Pancreas (tissue), 10 donors: Measurements from ENCODE around the gene PCDHGA5. TPM values are rescaled to one million over a fixed set of nuclear protein-coding genes. Genes with fewer than 3 reads are reported as not detected.
"Not testable (repeated sequence)": the region's sequence is repeated elsewhere in the genome, so short reads cannot be mapped to it uniquely, and the experiment has no call there.

Experiments used
- ATAC-seq, 4 donors: fragments of 200-7000 bp; cut with Tn5 transposase; one replicate each; pipeline versions ENCODE4 v1.8.0 to v1.9.1; 2020; ENCODE audit warnings: mild to moderate bottlenecking in 4 of 4, moderate library complexity in 4 of 4
- DNase-seq, 6 donors: peaks; one replicate each; pipeline ENCODE4 v3.0.0-alpha.2; 2020
- FAIRE-seq: peaks from 2 replicates; lab custom pipeline; 2012; peaks lifted over from hg19 to GRCh38; lab: Jason Lieb, UNC
- H3K27ac ChIP-seq, 4 donors: fragments of 200-600 bp; sonication (generic); 1 replicate in 3 of 4; 2 replicates in 1 of 4; pipeline versions ENCODE4 v1.5.0 to v1.8.0; 2020
- H3K27me3 ChIP-seq, 4 donors: fragments of 200-600 bp; one replicate each; pipeline ENCODE4 v1.8.0; 2021
- H3K36me3 ChIP-seq, 3 donors: fragments of 200-600 bp; sonication (generic) in 1 of 3; one replicate each; pipeline versions ENCODE4 v1.5.0 to v1.8.0; 2020 to 2021
- H3K4me1 ChIP-seq, 3 donors: fragments of 200-600 bp; one replicate each; pipeline ENCODE4 v1.8.0; 2021
- H3K4me3 ChIP-seq, 4 donors: fragments of 200-600 bp; sonication (generic) in 2 of 4; one replicate each; pipeline versions ENCODE4 v1.5.0 to v1.8.0; 2020 to 2021
- H3K9me3 ChIP-seq, 4 donors: fragments of 200-600 bp; one replicate each; pipeline ENCODE4 v1.8.0; 2021
- CTCF ChIP-seq, 4 donors: fragments of 200-600 bp; sonication (generic) in 3 of 4; IDR thresholded peaks; one replicate each; pipeline versions ENCODE4 v1.5.0 to v1.8.0; 2021; ENCODE audit warnings: antibody characterized with exemption in 4 of 4
- WGBS, 2 donors: extraction: QIAGEN DNeasy Blood & Tissue Kit; methylation state at CpG; one replicate each; pipeline ENCODE4 v1.1.7; 2013; 5-methylcytosine and 5-hydroxymethylcytosine counted together
- intact Hi-C, 3 donors: fragments of 100-400 bp; cut with DNase I; formaldehyde crosslinking; loops; one replicate each; pipeline versions ENCODE4 v1.11.1 to v1.14.2; 2022
- polyA plus RNA-seq, 2 donors: library from polyadenylated mRNA; stranded (reverse); fragments of 200-250 nt; gene quantifications; one replicate each; pipeline ENCODE4 v1.2.3, GENCODE V29; 2013
- total RNA-seq, 6 donors: library from RNA; stranded (reverse); fragmentation: NEBNext Ultra II Directional in 4 of 6; extraction: Animal tissue kit (Norgen Biotek cat#: 25700) in 4 of 6; gene quantifications; one replicate each; pipeline versions ENCODE4 v1.2.1 to v1.2.4, GENCODE V29; 2021 to 2023
- donor health status: healthy with polysubstance abuse.
- donor health status: DM: no; HTN: no; CAD: no; lungs with moderate emphysema.
- donor health status: DM: no; HTN: no; CAD: no.
- donor health status: control.
- donor health status: control.
- donor health status: Bipolar disorder and iron deficiency.
- donor health status: DM: yes; HTN: yes; CAD: no.
- donor health status: DM: no; HTN: no; CAD: no.
- donor health status: DM: no; HTN: no; CAD: no.
- donor health status: DM: yes; HTN: yes; CAD: no.

Gene PCDHGA5
- total and polyA plus RNA-seq, 8 donors = 0.40 to 2.1 (median 1.5) TPM

GRCh38 chr5:141413540-141414069, 49.6 kb downstream of the PCDHGA5 start:
- no peak overlapping the region for H3K27ac ChIP-seq
- no peak for DNase-seq
- ATAC-seq = peak in 1 of 4 donors; percentile 32
- no peaks in the 10 kb centered on the region for H3K4me1 ChIP-seq
- intact Hi-C loops = loop anchor here in 1 of 3 donors (10.0 kb wide), 1 partner anchor 111 kb away; no protein-coding TSS in a partner anchor
- no peaks in the 10 kb centered on the region for H3K36me3 ChIP-seq
- H3K4me3 ChIP-seq = peak overlapping the region in 1 of 4 donors; percentile 18
- H3K9me3 ChIP-seq = peaks cover 0 to 27% (median 5%) of the 10 kb centered on the region in 4 donors
- 15 to 17% methylated on average over 25 of the region's 25 CpGs for WGBS, 2 donors
- no peak for TF ChIP-seq CTCF (IDR thresholded peaks at IDR 0.05)
- FAIRE-seq = no peak
- no peaks in the 10 kb centered on the region for H3K27me3 ChIP-seq

GRCh38 chr5:141414548-141415274, 50.7 kb downstream of the PCDHGA5 start:
- ATAC-seq, H3K36me3 ChIP-seq, H3K27me3 ChIP-seq, H3K4me1 ChIP-seq, H3K27ac ChIP-seq, DNase-seq, H3K4me3 ChIP-seq, FAIRE-seq: not testable (repeated sequence)
- intact Hi-C loops = loop anchor here in 1 of 3 donors (10.0 kb wide), 1 partner anchor 110 kb away; no protein-coding TSS in a partner anchor
- H3K9me3 ChIP-seq = peaks cover 0 to 38% (median 5%) of the 10 kb centered on the region in 4 donors
- 20 to 21% methylated on average over 29 to 46 of the region's 46 CpGs for WGBS, 2 donors

GRCh38 chr5:141415275-141415618, 51.3 kb downstream of the PCDHGA5 start:
- not testable (repeated sequence) for ATAC-seq, FAIRE-seq, DNase-seq, H3K36me3 ChIP-seq, H3K27ac ChIP-seq, H3K27me3 ChIP-seq, H3K4me1 ChIP-seq, H3K4me3 ChIP-seq
- intact Hi-C loops = loop anchor here in 1 of 3 donors (10.0 kb wide), 1 partner anchor 110 kb away; no protein-coding TSS in a partner anchor
- H3K9me3 ChIP-seq = peaks cover 0 to 41% (median 6%) of the 10 kb centered on the region in 4 donors
- WGBS, 2 donors = 17 to 20% methylated on average over 24 of the region's 24 CpGs

Other genes starting within 250 kb of the PCDHGA5 start
Only the 30 nearest of the 36 such genes appear.
- 1 to 10 TPM in 1 of 6 donors, under 1 TPM in 5; 0.35 to 1.1 (median 0.51) TPM for gene PCDHB9, start 177.0 kb upstream of the PCDHGA5 start, total RNA-seq
- 1 to 10 TPM in 1 of 2 donors, under 1 TPM in 1; 0.76 to 1.2 TPM for gene PCDHB9, start 177.0 kb upstream of the PCDHGA5 start, polyA plus RNA-seq
- 1 to 10 TPM in 1 of 6 donors, under 1 TPM in 5; 0.49 to 1.5 (median 0.63) TPM for gene PCDHB10, start 171.8 kb upstream of the PCDHGA5 start, total RNA-seq
- 1 to 10 TPM in 1 of 2 donors, under 1 TPM in 1; 0.30 to 1.4 TPM for gene PCDHB10, start 171.8 kb upstream of the PCDHGA5 start, polyA plus RNA-seq
- gene PCDHB11, start 164.5 kb upstream of the PCDHGA5 start, total RNA-seq = 1 to 10 TPM; 2.1 to 9.0 (median 4.9) TPM
- 1 to 10 TPM in 1 of 2 donors, under 1 TPM in 1; 0.72 to 2.3 TPM for gene PCDHB11, start 164.5 kb upstream of the PCDHGA5 start, polyA plus RNA-seq
- 1 to 10 TPM; 1.3 to 2.5 (median 1.5) TPM for gene PCDHB12, start 155.4 kb upstream of the PCDHGA5 start, total RNA-seq
- gene PCDHB12, start 155.4 kb upstream of the PCDHGA5 start, polyA plus RNA-seq = 1 to 10 TPM in 1 of 2 donors, under 1 TPM in 1; 0.46 to 1.3 TPM
- gene PCDHB13, start 150.2 kb upstream of the PCDHGA5 start, total RNA-seq = 1 to 10 TPM; 2.4 to 3.3 (median 3.0) TPM
- 1 to 10 TPM; 1.2 to 1.9 TPM for gene PCDHB13, start 150.2 kb upstream of the PCDHGA5 start, polyA plus RNA-seq
- 1 to 10 TPM; 1.9 to 2.7 (median 2.1) TPM for gene PCDHB14, start 140.8 kb upstream of the PCDHGA5 start, total RNA-seq
- gene PCDHB14, start 140.8 kb upstream of the PCDHGA5 start, polyA plus RNA-seq = 1 to 10 TPM; 2.8 to 2.9 TPM
- gene PCDHB15, start 118.8 kb upstream of the PCDHGA5 start, total RNA-seq = 1 to 10 TPM; 1.7 to 2.6 (median 2.4) TPM
- gene PCDHB15, start 118.8 kb upstream of the PCDHGA5 start, polyA plus RNA-seq = 1 to 10 TPM; 1.8 to 2.8 TPM
- gene SLC25A2, start 60.1 kb upstream of the PCDHGA5 start, total RNA-seq = under 1 TPM in 5 of 6 donors, not detected in 1; 0.14 to 0.69 (median 0.19) TPM
- under 1 TPM in 1 of 2 donors, not detected in 1; 0.30 TPM for gene SLC25A2, start 60.1 kb upstream of the PCDHGA5 start, polyA plus RNA-seq
- 10 to 100 TPM; 17.7 to 40.2 (median 22.7) TPM for gene TAF7, start 43.4 kb upstream of the PCDHGA5 start, total RNA-seq
- gene TAF7, start 43.4 kb upstream of the PCDHGA5 start, polyA plus RNA-seq = 10 to 100 TPM; 16.6 to 47.4 TPM
- gene PCDHGA1, start 33.6 kb upstream of the PCDHGA5 start, total RNA-seq = under 1 TPM; 0.22 to 0.67 (median 0.40) TPM
- gene PCDHGA1, start 33.6 kb upstream of the PCDHGA5 start, polyA plus RNA-seq = under 1 TPM; 0.19 to 0.33 TPM
- gene PCDHGA2, start 25.4 kb upstream of the PCDHGA5 start, total RNA-seq = 1 to 10 TPM in 5 of 6 donors, under 1 TPM in 1; 0.75 to 2.1 (median 1.5) TPM
- gene PCDHGA2, start 25.4 kb upstream of the PCDHGA5 start, polyA plus RNA-seq = under 1 TPM; 0.46 to 0.94 TPM
- gene PCDHGA3, start 20.3 kb upstream of the PCDHGA5 start, total RNA-seq = 1 to 10 TPM in 5 of 6 donors, under 1 TPM in 1; 0.98 to 2.4 (median 1.7) TPM
- gene PCDHGA3, start 20.3 kb upstream of the PCDHGA5 start, polyA plus RNA-seq = under 1 TPM; 0.52 to 0.87 TPM
- 1 to 10 TPM; 1.5 to 3.2 (median 1.9) TPM for gene PCDHGB1, start 14.1 kb upstream of the PCDHGA5 start, total RNA-seq
- 1 to 10 TPM in 1 of 2 donors, under 1 TPM in 1; 0.31 to 1.1 TPM for gene PCDHGB1, start 14.1 kb upstream of the PCDHGA5 start, polyA plus RNA-seq
- 1 to 10 TPM; 1.8 to 2.9 (median 2.2) TPM for gene PCDHGA4, start 9.1 kb upstream of the PCDHGA5 start, total RNA-seq
- gene PCDHGA4, start 9.1 kb upstream of the PCDHGA5 start, polyA plus RNA-seq = 1 to 10 TPM in 1 of 2 donors, under 1 TPM in 1; 0.61 to 1.0 TPM
- 1 to 10 TPM; 1.8 to 2.8 (median 2.2) TPM for gene PCDHGB2, start 4.2 kb upstream of the PCDHGA5 start, total RNA-seq
- 1 to 10 TPM in 1 of 2 donors, under 1 TPM in 1; 0.63 to 1.1 TPM for gene PCDHGB2, start 4.2 kb upstream of the PCDHGA5 start, polyA plus RNA-seq
- 1 to 10 TPM; 1.7 to 3.0 (median 2.3) TPM for gene PCDHGB3, start 6.1 kb downstream of the PCDHGA5 start, total RNA-seq
- under 1 TPM; 0.59 to 0.99 TPM for gene PCDHGB3, start 6.1 kb downstream of the PCDHGA5 start, polyA plus RNA-seq
- 1 to 10 TPM; 1.4 to 3.1 (median 2.0) TPM for gene PCDHGA6, start 9.7 kb downstream of the PCDHGA5 start, total RNA-seq
- 1 to 10 TPM; 1.1 to 1.4 TPM for gene PCDHGA6, start 9.7 kb downstream of the PCDHGA5 start, polyA plus RNA-seq
- gene PCDHGA7, start 18.6 kb downstream of the PCDHGA5 start, total RNA-seq = 1 to 10 TPM; 1.2 to 2.0 (median 1.7) TPM
- 1 to 10 TPM in 1 of 2 donors, under 1 TPM in 1; 0.92 to 1.3 TPM for gene PCDHGA7, start 18.6 kb downstream of the PCDHGA5 start, polyA plus RNA-seq
- gene PCDHGB4, start 23.5 kb downstream of the PCDHGA5 start, total RNA-seq = 1 to 10 TPM; 1.5 to 3.1 (median 1.9) TPM
- under 1 TPM; 0.56 to 0.65 TPM for gene PCDHGB4, start 23.5 kb downstream of the PCDHGA5 start, polyA plus RNA-seq
- gene PCDHGA8, start 28.5 kb downstream of the PCDHGA5 start, total RNA-seq = 1 to 10 TPM in 2 of 6 donors, under 1 TPM in 4; 0.72 to 1.1 (median 0.91) TPM
- gene PCDHGA8, start 28.5 kb downstream of the PCDHGA5 start, polyA plus RNA-seq = under 1 TPM; 0.12 to 0.49 TPM
- gene PCDHGB5, start 33.8 kb downstream of the PCDHGA5 start, total RNA-seq = 1 to 10 TPM; 4.0 to 7.9 (median 5.4) TPM
- gene PCDHGB5, start 33.8 kb downstream of the PCDHGA5 start, polyA plus RNA-seq = 1 to 10 TPM; 1.1 to 1.4 TPM
- gene PCDHGA9, start 38.6 kb downstream of the PCDHGA5 start, total RNA-seq = 1 to 10 TPM; 1.4 to 3.0 (median 2.3) TPM
- gene PCDHGA9, start 38.6 kb downstream of the PCDHGA5 start, polyA plus RNA-seq = 1 to 10 TPM in 1 of 2 donors, under 1 TPM in 1; 0.31 to 1.3 TPM
- gene PCDHGB6, start 43.9 kb downstream of the PCDHGA5 start, total RNA-seq = 1 to 10 TPM; 1.7 to 4.0 (median 2.6) TPM
- gene PCDHGB6, start 43.9 kb downstream of the PCDHGA5 start, polyA plus RNA-seq = 1 to 10 TPM in 1 of 2 donors, under 1 TPM in 1; 0.63 to 1.1 TPM
- 1 to 10 TPM; 1.2 to 3.1 (median 2.1) TPM for gene PCDHGA10, start 48.8 kb downstream of the PCDHGA5 start, total RNA-seq
- under 1 TPM; 0.26 to 0.95 TPM for gene PCDHGA10, start 48.8 kb downstream of the PCDHGA5 start, polyA plus RNA-seq
- 1 to 10 TPM; 3.3 to 5.6 (median 3.9) TPM for gene PCDHGB7, start 53.5 kb downstream of the PCDHGA5 start, total RNA-seq
- gene PCDHGB7, start 53.5 kb downstream of the PCDHGA5 start, polyA plus RNA-seq = 1 to 10 TPM; 1.0 to 1.1 TPM
- 1 to 10 TPM; 1.2 to 2.6 (median 1.6) TPM for gene PCDHGA11, start 56.9 kb downstream of the PCDHGA5 start, total RNA-seq
- under 1 TPM; 0.23 to 0.99 TPM for gene PCDHGA11, start 56.9 kb downstream of the PCDHGA5 start, polyA plus RNA-seq
- gene PCDHGA12, start 66.3 kb downstream of the PCDHGA5 start, total RNA-seq = 1 to 10 TPM; 1.2 to 2.3 (median 1.6) TPM
- gene PCDHGA12, start 66.3 kb downstream of the PCDHGA5 start, polyA plus RNA-seq = 1 to 10 TPM in 1 of 2 donors, under 1 TPM in 1; 0.33 to 1.2 TPM
- 10 to 100 TPM in 5 of 6 donors, 1 to 10 TPM in 1; 9.1 to 25.3 (median 16.7) TPM for gene PCDHGC3, start 111.8 kb downstream of the PCDHGA5 start, total RNA-seq
- 10 to 100 TPM; 20.0 to 23.1 TPM for gene PCDHGC3, start 111.8 kb downstream of the PCDHGA5 start, polyA plus RNA-seq
- gene PCDHGC4, start 120.9 kb downstream of the PCDHGA5 start, total RNA-seq = 1 to 10 TPM in 3 of 6 donors, under 1 TPM in 3; 0.41 to 1.4 (median 0.91) TPM
- under 1 TPM; 0.35 to 0.65 TPM for gene PCDHGC4, start 120.9 kb downstream of the PCDHGA5 start, polyA plus RNA-seq
- under 1 TPM; 0.17 to 0.98 (median 0.76) TPM for gene PCDHGC5, start 124.9 kb downstream of the PCDHGA5 start, total RNA-seq
- gene PCDHGC5, start 124.9 kb downstream of the PCDHGA5 start, polyA plus RNA-seq = under 1 TPM; 0.09 to 0.61 TPM